Choroid plexus epithelial cell (primary cell): ENCODE results near the gene COL24A1.

Experiments
- DNase-seq: peaks from one replicate; pipeline ENCODE4 v3.0.0-alpha.2; 2010; ENCODE audit warnings: low read depth
- H3K4me3 ChIP-seq: 2 replicates; pipeline ENCODE4 v1.5.1; 2011; ENCODE audit warnings: low read depth, mild to moderate bottlenecking, control low read depth, low read length, moderate library complexity
- TF ChIP-seq, protein P1 (sequence below): conservative IDR thresholded peaks from 2 replicates; pipeline ENCODE4 v1.5.1; 2011; ENCODE audit warnings: low read depth, mild to moderate bottlenecking, control low read depth, inconsistent platforms, low read length, moderate library complexity

The COL24A1 gene

DNA sequence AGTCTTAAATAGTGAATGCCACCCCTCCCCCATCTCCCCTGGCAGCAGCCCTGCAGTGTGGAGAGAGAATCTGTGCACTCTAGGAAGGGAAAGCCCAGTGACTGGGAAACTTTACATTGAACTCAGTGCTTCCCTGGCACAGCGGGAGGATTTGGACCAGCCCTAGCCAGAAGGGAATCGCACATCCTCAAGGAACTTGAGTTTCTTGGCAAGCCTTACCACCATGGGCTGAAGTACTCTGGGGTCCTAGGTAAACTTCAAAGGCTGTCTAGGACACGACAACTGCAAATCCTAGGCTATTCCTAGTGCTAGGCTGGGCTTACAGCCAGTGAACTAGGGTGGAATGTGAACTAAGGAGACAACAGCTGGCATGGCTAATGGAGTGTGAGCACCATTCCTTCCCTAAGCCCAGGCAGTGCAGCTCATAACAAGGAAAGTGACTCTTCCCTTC lies 88.3 kb downstream of the COL24A1 start:
- peak; percentile 23 for DNase-seq
- no peak overlapping the region for H3K4me3 ChIP-seq
- TF ChIP-seq, protein P1, sequence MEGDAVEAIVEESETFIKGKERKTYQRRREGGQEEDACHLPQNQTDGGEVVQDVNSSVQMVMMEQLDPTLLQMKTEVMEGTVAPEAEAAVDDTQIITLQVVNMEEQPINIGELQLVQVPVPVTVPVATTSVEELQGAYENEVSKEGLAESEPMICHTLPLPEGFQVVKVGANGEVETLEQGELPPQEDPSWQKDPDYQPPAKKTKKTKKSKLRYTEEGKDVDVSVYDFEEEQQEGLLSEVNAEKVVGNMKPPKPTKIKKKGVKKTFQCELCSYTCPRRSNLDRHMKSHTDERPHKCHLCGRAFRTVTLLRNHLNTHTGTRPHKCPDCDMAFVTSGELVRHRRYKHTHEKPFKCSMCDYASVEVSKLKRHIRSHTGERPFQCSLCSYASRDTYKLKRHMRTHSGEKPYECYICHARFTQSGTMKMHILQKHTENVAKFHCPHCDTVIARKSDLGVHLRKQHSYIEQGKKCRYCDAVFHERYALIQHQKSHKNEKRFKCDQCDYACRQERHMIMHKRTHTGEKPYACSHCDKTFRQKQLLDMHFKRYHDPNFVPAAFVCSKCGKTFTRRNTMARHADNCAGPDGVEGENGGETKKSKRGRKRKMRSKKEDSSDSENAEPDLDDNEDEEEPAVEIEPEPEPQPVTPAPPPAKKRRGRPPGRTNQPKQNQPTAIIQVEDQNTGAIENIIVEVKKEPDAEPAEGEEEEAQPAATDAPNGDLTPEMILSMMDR = no peak

DNA sequence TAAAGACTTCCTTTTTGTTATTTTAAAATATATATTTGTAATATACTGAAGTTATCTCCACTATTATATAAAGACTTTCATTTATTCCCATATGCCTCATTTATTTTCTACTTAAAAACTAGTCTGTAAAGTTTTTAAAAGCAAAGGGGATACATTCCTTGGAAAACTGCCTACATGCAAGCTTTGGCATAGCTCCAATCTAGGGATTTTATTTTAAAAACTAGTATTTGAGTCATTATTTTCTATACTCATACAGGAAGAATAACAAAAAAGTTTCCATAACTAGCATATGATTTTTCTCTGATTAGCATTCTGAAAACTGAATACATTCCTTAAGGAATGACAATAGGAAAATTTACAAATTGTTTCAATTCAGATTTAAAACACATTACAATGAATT lies 88.9 kb downstream of the COL24A1 start:
- peak; percentile 25 for DNase-seq
- no peak overlapping the region for H3K4me3 ChIP-seq
- TF ChIP-seq, protein P1 = no peak

DNA sequence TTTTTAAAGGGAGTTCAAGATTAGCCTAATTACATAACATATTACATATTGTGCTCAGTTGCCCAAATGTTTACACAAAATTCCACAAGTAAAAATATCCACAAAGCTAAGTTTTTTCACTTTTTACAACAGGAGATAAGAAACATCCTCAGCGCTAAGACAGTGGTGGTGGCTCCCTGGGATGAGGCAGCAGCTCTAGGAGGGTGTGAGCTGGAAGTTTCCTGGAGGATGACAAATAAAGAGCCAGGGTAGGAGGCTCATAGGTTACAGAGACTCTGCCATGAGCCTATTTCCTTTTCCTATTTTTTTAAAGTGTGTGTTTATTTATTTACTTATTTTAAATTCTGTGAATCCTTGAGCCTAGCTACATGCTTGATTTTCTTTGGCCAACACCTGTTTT lies 91.7 kb downstream of the COL24A1 start:
- TF ChIP-seq, protein P1 = no peak
- DNase-seq = no peak
- no peak overlapping the region for H3K4me3 ChIP-seq

DNA sequence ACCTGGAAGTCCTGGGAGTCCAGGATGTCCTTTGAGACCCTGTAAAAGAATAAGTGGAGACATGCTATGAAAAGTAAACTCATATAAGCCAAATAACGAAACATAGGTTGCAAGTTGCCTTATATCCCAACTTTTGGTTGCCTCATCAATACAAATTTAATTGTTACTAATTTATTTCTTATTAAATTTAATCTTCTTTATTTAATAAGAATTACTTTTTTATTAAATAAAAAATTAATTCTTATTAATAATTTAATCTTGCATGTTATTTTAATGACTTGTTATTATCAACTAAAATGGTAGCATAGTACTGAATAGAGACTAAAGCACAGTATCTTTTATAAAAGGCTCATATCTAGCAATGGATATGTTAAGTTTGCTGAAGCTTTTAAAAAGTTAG lies 92.9 kb downstream of the COL24A1 start:
- no peak for DNase-seq
- TF ChIP-seq, protein P1 = no peak
- H3K4me3 ChIP-seq = no peak overlapping the region

DNA sequence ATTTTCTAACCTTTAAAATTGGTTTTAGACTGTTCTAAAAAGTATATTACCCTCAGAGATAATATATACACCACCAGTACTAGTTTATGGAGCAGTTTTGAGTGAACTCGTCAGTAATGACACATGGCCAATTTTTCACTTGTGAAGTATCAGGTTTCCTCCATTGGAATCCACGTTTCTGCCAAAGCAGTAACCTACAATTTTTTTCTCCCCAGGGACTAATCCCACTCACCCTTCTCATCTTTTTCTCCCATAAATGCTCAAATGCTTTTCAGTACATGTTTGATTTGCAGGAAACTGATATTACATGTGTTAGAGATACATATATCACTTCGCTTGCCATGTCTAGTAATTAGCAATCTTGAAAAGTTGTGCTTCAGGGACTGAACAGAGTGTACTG lies 94.1 kb downstream of the COL24A1 start:
- DNase-seq = peak; percentile 66
- H3K4me3 ChIP-seq = no peak overlapping the region
- TF ChIP-seq, protein P1 = no peak

DNA sequence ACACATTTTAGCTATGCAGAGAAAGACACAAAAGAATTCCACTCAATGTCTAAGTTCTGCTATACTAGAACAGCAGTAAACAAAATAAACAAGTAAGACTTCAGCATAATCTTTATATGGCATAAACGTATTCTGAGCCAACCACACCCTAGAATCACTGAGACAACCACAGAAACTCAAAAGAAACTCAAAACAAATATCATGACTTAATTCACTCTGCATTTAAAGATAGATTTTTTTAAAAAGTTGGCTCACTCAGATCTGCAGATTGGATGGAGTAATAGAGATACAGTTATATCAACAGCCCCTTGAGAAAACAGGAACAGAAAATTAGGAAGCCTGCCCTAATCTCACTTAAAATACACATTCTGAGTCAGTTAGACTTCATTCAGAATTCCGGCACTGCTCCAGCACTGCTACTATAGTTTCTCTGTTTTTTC lies 95.0 kb downstream of the COL24A1 start:
- peak; percentile 8 for DNase-seq
- TF ChIP-seq, protein P1 = no peak

DNA sequence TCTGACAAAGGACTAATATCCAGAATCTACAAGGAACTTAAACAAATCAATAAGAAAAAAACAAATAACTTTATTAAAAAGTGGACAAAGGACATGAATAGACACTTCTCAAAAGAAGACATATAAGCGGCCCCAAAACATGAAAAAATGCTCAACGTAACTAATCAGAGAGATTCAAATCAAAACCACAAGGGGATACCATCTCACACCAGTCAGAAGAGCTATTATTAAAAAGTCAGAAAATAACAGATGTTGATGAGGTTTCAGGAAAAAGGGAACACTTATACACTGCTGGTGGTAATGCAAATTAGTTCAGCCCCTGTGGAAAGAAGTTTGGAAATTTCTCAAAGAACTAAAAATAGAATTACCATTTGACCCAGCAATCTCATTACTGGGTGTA lies 102.2 kb downstream of the COL24A1 start:
- TF ChIP-seq, protein P1 = no peak

More for the DNA sequence above, 95.0 kb downstream of the COL24A1 start:
- H3K4me3 ChIP-seq = no peak overlapping the region

More for the DNA sequence above, 102.2 kb downstream of the COL24A1 start:
- no peak overlapping the region for H3K4me3 ChIP-seq
- no peak for DNase-seq
